HG02870 (cell line): ENCODE measurements around the gene CPPED1.
"Not testable (repeated sequence)": the region's sequence is repeated elsewhere in the genome, so short reads cannot be mapped to it uniquely, and the experiment has no call there.

Experiments used
- ATAC-seq: cut with Tn5 transposase; IDR thresholded peaks from one replicate; pipeline ENCODE4 v1.9.1; 2021; ENCODE audit warnings: mild to moderate bottlenecking, moderate library complexity; ENCODE audit not compliant: unreplicated experiment

CPPED1 gene

GRCh38 chr16:12802661-12803060 is 1.0 kb downstream of the CPPED1 start:
- ATAC-seq = no peak

DNA sequence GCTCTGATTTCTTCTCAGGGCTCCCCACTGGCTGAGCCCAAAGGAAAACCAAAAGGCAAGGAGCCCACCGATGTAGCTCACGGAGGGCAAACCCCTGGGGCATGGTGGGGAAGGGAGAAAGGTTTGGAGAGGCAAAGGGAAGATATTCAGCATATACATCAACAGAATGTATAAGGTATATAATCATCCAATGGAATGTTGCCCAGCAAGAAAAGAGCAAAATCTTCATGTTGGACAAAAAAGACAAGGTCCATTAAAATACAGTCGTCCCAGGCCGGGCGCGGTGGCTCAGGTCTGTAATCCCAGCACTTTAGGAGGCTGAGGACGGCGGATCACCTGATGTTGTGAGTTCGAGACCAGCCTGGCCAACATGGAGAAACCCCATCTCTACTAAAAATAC is 1.6 kb downstream of the CPPED1 start:
- ATAC-seq = no peak

GRCh38 chr16:12801511-12802042 is 2.1 kb downstream of the CPPED1 start:
- ATAC-seq = peak; percentile 42

- ATAC-seq = no peak
Measured at GRCh38 chr16:12800817-12801216, 2.9 kb downstream of the CPPED1 start.

DNA sequence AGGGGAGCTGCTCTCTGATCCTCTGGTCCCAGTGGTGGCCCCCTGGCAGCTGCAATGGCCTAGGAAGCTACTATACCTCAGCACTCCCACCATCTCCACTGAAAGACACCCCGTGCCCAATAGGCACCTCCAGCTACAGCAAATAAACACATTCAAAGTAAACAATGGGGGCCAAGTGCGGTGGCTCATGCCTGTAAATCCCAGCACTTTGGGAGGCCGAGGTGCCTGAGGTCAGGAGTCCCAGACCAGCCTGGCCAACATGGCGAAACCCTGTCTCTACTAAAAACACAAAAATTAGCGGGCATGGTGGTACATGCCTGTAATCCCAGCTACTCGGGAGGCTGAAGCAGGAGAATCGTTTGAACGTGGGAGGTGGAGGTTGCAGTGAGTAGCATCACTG is 3.7 kb downstream of the CPPED1 start:
- not testable (repeated sequence) for ATAC-seq

GRCh38 chr16:12798846-12799245 is 4.8 kb downstream of the CPPED1 start:
- ATAC-seq = no peak

DNA sequence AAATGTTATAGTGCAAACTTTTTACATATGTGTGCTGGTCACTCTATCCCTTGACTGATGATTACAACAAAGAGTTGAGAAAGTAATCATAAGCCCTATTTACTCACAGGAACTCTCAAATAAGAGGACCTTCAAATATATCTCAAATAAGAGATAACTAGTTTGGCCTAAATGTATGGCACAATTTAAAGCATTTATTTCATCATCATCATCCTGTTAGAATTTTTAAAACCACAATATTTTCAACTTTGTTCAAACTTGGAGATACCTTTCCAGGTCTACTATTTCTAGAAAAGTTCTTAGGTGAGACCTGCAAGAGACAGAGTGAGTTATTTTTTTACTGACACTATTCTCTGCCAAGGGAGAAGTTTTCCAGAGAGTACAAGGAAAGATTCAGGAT is 5.5 kb downstream of the CPPED1 start:
- ATAC-seq = no peak

- ATAC-seq = no peak
Measured at GRCh38 chr16:12796498-12796897, 7.2 kb downstream of the CPPED1 start.

DNA sequence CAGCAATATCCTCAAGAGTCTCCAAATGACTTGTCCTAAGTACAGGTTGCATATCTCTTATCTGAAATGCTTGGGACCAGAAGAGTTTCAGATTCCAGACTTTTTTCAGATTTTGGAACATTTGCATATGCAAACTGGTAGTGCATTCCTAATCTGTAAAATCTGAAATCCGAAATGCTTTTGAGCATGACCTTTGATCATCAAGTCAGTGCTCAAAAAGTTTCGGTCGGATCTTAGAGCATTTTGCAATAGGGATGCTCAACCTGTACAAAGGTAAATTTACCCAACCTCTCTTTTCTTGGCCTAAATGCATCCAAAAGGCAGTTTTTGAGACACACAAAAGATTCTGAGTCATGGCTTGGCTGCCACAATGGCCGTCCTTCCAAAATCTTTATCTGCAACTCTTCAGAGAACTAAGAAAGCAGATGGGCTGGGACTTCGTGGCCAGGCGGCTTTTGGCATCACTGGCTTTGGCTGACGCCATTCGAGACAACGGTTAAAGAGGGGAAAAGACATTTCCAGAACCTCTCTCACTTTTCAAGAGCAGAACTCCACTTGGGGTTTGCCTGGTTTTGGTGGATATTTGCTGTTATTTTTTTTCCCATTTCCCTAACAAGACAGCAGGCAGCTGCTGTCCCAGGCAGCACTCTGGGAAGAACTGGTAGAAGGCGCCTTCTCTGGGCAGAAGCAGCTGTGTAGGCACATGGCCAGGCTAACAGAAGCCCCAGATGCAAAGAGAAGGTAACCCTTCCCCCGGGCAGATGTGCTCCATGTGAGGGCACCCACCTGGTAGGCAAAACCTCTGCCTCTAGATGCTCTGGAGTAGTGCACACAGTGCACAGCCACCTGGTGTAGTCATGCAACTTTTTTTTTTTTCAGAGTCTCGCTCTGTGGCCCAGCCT is 8.9 kb downstream of the CPPED1 start:
- no peak for ATAC-seq

DNA sequence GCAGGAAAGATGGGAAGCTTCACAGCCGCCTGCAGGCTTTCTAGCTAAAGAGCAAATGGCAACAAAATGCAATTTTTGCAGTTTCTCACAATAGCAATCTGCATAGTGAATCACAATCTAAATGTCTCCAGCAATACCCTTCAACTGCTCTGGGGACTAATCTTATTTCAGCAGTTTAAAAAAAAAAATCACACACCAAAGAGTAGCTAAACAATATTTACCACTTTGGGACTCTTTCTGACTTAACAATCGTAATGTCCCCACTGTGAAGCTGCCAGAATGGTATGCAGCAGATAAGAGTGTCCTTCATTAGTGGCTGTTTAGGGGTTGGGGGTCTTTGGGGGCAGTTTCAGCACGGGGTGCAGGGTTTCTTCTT is 9.8 kb downstream of the CPPED1 start:
- ATAC-seq = no peak

DNA sequence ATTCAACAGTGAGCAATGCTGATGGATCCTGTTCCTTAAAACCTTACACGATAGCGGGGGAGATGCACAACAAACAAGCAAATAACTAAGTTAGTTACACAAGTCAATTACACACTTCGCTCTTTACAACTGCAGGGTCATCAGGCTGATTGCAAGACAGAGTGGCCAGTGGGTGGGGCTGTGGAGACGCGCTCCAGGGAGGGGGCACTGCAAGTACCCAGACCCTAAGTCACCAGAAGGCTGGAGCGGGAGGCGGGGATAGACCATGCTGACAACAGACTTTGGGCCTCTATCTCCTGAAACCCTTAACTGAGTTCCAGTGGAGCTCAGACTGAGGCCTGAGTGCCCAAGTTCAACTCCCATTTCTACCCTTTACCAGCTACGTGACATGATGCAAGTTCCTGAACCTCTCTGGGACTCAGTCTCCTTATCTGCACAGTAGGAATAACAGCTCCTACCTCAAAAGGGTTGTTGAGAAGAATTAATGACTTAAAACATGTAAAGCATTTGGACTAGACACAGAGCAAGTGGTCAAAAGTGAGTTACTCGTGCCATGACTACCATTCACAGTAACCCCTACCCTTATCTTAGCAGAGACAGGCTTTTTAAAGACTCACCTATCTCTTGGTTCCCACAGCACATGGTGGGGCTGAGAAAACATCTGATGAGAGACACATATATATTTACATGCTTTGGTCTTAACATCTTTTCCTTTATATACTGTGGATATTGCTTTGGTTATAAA is 10.4 kb downstream of the CPPED1 start:
- ATAC-seq = no peak

DNA sequence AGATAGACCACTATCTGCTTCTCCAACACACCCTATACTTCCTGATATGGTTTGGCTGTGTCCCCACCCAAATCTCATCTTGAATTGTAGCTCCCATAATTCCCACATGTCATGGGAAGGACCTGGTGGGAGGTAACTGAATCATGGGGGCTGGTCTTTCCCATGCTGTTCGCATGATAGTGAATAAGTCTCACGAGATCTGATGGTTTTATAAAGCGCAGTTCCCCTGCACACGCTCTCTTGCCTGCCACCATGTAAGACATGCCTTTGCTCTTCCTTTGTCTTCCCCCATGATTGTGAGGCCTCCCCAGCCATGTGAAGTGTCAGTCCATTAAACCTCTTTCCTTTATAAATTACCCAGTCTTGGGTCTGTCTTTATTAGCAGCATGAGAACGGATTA is 11.2 kb downstream of the CPPED1 start:
- ATAC-seq = not testable (repeated sequence)

GRCh38 chr16:12791340-12791739 is 12.3 kb downstream of the CPPED1 start:
- no peak for ATAC-seq

DNA sequence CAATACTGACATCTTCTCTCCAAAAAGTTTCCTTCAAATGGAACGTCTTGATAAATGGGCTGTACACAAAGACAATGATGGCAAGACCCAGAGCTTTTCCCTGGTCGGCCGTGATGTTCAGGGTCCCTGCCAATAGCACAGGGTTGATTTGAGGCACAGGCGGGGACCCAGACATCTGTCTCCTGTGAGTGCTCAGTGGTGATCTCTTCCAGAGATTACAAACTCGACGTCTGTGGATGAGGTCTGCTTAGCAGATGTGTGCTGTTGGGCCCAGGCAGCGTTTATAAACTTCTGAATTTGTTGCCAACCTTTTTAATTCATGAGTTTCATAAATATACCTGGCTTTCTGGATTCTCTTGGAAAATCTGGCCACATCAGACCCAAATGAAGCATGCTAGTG is 14.9 kb downstream of the CPPED1 start:
- ATAC-seq = no peak

DNA sequence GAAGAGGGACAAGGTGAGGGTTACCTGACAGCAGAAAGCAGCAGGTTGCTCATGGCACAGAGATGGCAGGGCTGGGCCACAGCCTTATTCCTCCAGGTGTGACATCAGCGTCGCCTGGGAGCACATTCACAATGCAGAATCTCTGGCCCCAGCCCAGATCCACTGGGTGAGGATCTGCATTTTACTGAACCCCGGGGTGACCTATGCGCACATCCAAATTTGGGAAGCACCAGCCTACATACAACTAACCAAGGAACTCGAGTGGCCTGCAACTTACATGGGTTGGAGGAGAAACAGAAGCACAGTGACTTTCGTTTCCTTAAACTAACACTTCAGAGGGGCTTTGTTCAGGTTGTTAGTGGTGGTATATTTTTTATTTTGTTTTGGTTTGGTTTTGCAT is 17.6 kb downstream of the CPPED1 start:
- ATAC-seq = no peak

- ATAC-seq = no peak
Measured at GRCh38 chr16:12784076-12784475, 19.6 kb downstream of the CPPED1 start.

DNA sequence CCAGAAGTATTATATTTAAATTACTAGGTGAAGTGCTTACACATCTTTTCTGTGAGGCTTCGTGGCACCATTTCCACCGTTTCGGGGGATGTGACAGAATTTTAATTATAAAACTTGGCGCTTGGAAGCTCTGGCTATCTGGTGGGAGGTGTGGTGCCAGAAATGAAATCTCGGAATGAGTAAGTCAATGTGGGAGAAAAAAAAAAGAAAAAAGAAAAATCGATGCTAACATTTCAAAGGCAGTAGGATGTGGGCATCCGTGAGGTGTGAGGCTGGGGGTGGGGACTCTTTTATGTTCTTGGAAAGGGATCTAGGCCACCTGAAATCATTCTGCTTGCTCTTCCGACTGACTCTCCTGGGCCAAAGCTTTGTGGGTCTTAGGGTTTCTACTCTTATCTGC is 21.9 kb downstream of the CPPED1 start:
- no peak for ATAC-seq

DNA sequence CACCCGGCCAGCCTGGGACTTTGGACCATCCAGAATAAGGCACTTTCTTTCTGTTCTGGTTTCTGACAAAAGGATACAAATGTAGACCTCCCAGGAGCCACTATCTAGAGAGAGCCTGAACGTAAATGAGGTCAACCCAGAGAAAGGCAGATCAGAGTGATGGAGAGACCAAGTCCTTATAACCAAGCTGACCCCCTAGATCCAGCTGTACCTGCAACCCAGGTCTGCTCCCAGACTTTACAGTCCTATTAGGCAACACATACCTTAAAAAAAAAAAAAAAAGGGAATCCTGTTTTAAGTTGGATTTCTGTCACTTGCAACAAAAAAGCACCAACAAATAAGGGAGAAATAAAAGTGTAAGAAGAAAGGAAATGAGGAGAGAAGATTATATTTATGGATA is 23.2 kb downstream of the CPPED1 start:
- ATAC-seq = no peak

GRCh38 chr16:12778726-12779125 is 25.0 kb downstream of the CPPED1 start:
- ATAC-seq = no peak

GRCh38 chr16:12775656-12776236 is 27.9 kb downstream of the CPPED1 start:
- no peak for ATAC-seq

- no peak for ATAC-seq
Measured at GRCh38 chr16:12773221-12773620, 30.5 kb downstream of the CPPED1 start.
